HG03378 (cell line): Measurements from ENCODE around the gene PTCH1.
A peak's percentile ranks its signal among the peaks of the same experiment; 100 is the strongest.

ENCODE experiments used
- ATAC-seq: cut with Tn5 transposase; IDR thresholded peaks from one replicate; pipeline ENCODE4 v1.9.1; 2021; ENCODE audit warnings: mild to moderate bottlenecking, moderate library complexity; ENCODE audit not compliant: unreplicated experiment

The PTCH1 gene

DNA sequence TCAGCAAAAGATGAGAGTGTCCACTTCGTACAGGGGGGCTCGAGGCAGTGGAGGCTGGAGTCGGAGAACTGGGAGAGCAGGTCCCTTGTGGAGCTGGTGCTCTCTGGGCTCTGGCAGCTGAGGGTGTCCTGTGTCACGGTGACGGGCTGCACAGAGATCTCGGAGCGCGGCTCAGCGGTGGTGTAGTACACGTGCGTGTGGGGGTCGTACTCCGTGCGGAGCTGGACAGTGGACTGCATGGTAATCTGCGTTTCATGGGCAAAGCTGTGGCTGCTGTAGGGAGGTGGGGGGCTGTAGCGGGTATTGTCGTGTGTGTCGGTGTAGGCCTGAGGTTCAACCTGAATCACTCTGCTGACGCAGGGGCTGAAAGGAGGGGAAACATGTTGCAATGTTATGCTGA, 48.0 kb downstream of the PTCH1 start:
- ATAC-seq: no peak

DNA sequence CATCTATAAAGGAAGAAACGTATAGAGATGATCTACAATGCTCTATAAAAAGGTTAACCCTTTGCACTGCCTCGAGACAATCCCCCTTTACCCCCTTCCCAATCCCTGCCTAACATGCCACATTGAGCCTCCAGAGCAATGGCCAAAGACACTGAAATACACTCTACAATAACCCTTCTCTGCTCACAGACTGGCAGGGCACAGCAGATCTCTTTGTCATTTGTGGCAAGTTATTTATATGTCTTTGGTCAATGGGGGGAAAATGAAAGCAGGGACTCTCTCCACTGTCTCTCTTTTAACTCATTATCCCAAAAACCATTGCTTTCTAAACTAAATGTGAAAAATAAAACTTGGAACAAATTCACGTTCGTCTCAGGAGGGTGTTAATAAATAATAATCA, 51.7 kb downstream of the PTCH1 start:
- no peak for ATAC-seq

DNA sequence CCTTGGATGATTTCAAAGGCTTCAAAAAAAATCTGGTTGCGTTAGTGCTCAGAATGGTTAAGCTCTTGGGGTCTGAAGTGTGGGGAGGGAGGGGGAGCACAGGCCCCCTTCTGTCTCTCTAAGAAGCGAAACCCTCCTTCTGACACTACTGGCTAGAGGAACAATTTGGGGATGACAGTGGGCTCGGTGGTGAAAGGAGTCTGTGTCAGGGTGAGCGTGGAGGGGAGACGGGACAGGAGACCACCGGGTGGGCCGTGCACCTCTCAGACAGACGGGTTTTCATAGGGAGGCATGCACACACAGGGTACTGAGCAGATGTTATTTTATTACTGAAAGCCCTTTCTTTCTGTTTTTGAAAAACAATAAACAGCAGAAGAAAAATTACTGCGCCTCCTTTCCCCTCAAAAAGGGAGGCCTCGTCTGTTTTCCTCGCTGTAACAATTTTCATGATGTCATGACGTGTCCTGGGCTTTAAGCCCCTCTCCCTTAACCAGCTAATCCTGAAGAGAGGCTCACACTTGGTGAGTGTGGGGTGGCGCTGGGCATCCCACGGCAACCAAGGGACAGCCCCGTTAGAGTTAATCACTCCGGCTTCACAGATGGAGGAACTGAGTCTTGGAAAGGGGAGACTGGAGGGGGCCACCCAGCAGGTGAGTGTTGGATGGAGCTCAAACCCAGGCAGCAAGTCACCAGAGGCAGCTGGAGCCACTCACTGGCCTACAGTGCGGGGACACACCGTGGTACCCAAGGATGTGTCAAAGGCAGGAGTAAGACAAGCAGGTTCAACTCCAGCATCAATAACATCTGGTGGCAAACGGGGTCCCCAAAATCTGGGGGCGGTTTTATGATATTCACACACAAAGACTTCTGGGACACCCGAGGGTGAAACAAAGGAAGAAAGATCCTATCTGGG, 53.4 kb downstream of the PTCH1 start:
- ATAC-seq: no peak

DNA sequence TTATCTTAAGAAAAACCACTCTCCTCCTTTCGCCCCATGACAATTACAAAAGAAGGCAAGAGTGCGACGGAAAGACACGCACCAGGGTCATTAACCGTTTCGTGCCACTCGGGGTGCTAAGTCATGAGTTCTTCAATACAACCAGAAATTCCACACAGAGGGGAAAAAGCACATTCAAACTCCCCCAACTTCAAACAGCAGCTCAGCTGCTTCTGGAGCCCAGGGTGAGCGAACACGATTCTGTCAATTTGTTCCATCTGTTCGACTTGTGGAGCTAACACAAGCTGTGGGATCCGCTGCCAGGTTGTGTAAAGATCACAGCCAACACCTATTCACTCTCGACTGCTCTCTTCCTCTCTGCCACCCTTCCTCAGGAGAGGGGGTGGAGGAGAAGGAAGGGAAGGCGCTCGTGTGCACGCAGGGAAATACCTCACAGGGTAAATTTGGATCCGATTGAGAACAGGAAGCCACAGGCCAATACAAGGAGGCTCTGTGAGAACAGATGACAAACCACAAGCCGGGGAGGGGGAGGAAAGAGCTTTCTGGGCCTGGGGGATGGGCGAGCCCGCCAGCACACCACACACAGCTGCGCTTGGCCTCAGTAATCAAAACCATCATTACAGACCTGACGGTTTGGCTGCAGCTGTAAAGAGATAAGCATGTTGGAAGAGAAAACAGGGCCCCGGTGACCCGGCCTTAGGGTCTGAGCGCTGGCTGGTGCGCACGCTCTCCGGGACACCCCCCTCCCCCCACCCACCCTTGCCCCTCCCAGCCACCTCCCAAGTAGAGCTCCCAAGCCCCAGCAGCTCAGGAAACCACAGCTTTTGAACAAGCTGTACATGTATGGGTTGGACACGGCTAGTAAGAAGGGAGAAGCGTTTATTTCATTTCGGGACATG, 54.3 kb downstream of the PTCH1 start:
- ATAC-seq: peak; percentile 85

DNA sequence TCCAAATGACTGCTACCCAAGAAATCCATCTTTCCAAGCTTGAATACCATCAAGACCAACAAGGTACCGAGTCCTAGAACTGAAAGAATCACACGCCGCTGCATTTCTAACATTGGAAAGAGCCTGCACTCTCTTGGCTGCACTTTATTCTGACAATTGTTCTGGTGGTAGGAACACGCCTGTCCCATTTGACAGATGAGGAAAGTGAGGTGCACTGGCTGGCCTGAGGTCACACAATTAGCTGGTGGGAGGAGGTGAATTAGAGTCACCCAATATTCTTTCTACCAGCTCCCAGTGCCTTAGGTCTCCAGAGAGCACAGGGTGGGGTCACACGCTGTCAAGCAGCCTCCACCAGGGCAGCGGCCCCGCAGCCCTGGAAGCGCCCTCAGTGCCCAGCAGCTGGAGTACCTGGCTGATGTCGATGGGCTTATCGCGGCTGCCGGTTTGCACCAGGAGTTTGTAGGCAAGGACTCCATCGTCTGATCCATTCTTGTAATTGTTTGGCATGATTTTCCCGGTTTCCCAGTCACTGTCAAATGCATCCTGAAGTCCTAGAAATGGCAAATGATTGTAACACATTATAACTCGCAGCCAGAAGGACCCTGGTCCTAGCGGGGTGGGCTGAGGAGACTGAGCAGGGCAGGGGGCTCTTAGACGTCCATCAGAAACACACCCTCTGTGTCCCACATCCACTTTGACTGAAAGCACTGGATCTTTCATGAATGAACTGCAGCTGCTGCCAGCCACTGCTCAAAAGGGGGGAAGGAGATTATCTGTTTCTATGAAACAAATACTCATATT, 55.1 kb downstream of the PTCH1 start:
- ATAC-seq: no peak

DNA sequence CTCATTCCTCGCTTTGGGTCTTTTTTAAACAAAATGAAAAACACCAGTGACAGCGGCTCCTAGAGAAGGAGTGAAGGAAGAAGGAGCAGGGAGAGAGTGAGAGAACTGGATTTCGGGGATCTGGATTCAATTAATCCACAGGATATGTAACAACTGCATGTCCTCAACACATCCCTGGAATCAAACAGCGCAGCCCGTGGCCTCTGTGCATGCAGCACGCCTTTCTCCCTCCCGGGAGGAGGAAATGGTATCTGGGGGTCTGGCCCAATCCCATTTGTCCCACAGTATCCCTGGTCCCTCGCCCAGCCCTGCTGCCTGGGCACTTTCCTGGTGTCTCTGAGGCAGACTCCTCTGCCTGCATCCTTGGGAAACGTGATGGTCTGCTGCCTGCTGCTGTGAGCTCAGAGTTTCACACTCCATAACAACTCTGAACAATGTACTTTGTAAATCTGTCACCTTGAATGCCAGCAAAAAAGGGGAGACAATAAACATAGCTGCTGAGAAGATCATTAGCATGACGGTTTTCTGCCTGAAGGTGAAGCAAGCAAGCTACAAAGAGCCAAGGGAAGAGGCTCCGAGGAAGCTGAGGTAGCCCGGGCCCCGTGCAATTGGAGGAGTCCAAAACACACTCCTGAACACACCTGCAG, 56.1 kb downstream of the PTCH1 start:
- ATAC-seq: no peak

DNA sequence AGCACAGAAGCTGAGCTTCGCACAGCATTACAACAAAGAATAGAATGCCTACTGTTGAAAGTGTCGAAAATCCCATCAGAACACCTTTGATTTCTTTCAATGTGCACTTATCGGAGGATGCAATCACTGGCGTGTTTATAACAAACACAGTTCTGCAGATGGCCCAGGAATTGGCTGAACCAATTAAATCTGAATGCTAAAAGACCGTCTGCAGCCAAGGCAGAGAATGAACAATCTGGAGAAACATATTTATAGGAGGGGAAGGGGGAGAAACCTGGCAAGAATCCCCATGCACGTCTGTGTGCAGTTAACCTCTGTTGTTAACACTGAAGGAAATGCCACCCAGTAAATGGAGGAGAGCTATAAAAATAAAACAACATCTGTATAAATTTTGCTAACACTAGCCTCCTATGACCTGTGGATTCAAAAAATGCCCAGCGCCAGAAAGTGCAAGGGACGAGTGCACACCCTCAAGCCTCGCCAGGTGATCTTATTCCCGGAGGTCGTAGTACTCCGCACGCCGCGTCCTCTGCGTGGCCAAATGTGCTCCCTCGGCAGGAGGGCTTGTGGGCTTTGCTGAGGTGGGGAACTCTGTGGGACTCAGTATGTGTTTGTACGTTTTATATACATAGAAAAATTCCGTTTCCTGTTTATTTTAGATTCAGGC, 56.8 kb downstream of the PTCH1 start:
- no peak for ATAC-seq

DNA sequence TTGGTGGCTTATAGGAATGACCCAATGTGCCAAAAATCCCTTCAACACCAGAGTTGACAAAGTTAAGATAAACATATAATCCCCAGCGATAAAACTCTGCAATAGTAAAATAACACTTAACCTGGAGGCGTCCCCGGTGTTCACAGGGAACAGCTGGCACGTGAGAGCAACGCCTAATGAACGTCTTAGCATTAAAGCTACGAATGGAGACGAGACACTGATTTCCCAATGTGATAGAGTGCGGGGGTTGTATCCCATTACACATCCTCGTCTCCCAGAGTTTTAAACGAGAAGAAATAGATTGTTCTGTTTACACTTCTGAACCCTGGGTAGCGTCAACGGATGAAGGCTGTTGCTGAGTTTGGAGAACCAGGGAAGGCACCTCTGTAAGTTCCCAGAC, 57.6 kb downstream of the PTCH1 start:
- ATAC-seq: no peak

DNA sequence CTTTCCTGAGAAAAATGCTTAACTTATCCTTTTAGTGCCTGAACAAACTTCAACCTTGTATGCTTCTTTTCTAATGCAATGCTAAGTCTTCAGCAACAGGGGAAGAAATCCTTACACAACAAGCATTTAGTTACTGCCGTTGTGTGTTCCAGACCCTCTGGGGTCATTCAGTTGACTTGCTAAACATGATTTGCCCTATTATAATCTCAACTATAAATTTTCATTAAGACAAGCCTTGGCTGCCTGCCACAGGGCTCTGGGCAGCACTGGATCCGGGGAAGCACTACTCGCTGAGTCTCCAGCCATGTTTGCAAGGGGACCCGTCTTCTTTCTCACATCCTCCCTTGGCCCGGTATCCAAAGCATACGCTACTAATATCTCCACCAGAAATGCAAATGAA, 58.1 kb downstream of the PTCH1 start:
- ATAC-seq: no peak

DNA sequence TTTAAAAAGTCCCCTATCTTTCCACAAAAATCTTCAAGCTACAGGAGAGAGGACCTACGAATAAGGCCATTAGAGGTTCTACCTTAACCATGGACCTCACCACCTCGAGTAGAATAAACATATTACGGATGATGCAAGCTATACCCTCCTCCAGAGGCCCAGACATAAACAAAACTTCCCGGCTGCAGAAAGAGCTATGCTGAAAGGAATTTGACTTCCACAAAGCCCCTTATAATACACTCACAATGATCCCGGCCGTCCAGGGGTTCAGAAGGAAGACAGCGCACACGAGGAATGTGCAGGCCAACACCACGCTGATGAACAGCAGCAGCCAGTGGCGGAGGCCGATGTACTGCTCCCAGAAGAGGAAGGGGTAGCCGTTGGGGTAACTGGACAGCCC, 59.0 kb downstream of the PTCH1 start:
- ATAC-seq: no peak

DNA sequence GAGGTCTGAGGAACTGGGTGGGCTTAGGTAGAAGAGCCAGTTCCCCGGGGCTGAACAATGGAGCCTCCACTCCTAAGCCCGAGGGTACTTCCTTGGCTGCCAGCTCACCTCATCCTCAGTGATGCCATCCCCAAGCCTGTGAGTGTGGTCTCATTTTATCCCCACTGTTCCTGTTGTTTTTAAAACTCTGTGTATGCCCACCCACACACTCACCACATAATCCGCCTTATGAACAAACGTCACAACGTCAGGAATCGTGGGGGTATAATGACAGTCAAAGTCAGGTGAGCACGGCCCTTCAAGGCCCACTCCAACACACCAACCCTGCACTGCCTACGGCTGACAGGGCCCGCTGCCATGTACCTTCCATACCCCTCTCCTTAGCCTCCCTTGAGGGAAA, 61.1 kb downstream of the PTCH1 start:
- ATAC-seq: no peak

DNA sequence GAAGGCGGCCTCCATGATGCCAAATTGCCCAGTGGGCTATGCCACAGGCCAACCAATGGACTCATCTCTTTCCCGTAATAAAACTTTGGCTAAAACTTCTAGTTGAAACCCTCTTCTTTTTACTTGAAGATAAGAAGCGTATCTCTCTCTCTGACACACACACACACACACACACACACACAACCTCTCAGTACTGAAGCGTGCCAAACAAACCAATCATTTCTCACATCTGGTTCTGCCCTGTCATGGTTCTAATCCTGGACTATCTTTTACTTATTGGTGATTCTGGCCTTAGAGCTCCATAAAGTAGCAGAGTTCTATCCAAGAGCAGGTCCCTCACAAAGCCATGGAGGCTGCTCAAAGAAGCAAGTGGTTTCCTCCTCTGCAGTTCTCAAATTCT, 64.6 kb downstream of the PTCH1 start:
- ATAC-seq: no peak

DNA sequence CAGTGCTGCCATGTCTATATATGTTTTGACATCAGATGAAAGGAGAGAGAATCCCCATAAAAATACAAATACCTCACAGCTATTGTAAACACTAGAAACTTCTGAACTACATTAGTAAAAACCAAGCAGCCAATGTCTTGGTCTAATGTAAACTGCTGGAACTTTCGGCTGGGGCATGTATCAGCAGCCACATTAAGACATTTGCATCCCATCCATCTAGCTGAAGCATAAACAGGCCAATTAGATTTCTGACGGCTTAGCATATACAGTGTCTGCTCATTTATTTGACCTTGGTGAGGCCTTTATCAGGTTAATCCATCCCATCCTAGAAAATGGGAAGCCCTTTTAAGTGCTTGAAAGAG, 65.7 kb downstream of the PTCH1 start:
- ATAC-seq: no peak

DNA sequence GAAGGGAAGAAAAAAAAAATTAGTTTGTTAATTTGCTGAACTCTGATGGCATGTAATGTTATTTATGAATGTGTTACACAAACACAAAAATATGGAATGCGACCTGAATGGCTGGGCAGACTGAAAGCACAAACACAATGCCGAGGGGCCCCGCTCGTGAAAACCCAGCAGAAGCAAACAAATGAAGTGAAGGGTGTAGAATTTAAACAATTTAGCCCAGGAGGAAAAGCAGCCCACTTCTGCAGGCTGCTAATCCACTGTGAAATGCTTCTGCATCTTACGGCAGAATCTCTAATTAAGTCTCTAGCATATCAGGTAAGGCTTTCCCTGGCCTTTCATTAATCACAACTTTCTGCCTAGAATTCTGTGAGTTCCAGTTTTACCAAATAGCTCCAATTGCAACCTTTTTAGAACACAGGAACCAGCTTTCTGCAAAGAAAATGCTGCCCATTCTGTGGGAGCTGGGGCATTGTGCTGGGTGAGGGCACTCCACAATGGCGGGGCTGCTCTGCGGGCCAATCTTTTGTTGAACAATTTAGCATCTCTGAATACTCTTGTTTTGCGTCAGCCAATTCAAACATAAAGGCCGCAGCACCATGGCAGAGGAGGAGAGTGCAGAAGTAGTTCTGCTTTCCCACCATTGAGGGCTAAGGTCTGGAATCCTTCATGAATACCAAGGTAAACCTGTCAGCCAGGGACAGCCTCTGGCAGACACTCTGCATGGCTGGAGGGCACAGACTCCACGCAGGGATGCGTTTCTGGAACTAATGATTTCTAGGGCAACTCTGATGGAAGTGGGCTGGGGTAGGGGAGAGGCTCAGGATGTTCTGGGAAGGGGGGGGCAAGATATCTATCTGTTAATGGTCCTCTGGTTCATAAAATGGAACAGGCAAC, 66.4 kb downstream of the PTCH1 start:
- ATAC-seq: no peak

DNA sequence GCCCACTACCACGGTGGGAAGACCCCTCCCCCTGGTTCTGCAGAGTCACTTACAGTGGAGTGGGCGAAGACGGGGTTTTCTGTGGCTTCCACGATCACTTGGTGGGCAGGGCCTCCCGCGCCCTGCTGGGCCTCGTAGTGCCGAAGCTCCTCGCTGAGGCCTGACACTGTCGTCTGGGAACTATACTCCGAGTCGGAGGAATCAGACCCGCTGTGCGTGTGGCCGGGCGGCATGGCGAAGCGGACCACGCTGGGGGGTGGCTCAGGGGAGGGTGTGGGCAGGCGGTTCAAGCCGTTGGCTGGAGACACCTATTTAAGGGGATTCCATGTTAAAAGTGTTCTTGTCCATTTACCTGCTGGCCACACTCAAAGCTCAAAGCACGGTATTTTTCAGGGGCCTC, 67.8 kb downstream of the PTCH1 start:
- no peak for ATAC-seq

DNA sequence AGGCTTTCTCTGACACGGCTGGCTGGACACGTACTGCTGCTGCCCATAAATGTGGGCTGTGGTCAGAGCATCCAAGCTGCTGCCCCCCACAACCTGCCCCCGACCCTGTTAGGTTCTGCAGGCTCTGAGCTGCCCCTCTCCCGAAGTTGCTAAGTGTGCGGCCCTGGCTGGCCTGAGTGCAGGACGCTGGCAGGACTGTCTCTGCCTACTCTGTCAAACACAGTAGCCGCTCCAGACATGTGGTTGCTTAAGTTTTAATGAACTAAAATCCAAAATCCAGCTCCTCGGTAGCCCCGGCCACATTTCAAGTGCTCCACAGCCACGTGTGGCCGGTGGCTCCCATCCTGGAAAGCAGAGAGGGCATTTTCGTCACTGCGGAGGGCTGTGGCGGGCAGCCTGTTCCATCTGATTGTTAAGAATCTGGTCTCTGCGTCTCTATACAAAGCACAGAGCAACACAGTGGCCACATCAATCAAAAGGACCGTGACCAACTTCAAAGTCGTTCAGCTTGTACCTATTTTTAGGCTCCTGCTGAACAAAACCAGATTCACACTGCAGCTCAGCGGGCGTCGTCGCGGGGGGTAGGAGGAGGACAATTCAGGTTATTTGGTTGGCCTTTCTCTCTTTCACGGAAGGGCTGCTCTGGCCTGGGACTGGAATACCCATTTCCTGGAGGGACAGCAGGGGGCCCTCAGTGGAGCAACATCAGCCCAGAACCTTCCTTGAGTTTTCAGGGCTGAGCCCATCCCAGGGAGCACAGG, 68.9 kb downstream of the PTCH1 start:
- no peak for ATAC-seq

DNA sequence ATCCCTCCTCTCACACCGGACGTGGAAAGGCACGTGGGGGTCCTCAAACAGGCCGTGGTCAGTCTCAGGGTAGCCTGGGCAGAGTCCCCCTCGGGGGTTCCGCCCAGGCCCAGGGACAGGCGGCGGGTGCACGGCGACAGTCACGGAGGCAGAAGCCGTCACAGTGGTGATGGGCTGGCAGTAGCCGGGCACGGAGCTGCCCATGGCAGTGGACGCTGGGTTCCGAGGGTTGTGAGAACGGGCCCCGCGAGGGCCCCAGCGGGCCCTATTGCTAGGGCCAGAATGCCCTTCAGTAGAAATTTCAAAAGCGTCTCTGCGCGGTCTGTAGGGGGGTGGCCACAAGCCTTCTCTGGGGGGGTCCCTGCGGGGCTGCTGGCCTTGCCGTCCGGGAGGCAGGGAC, 69.8 kb downstream of the PTCH1 start:
- no peak for ATAC-seq

DNA sequence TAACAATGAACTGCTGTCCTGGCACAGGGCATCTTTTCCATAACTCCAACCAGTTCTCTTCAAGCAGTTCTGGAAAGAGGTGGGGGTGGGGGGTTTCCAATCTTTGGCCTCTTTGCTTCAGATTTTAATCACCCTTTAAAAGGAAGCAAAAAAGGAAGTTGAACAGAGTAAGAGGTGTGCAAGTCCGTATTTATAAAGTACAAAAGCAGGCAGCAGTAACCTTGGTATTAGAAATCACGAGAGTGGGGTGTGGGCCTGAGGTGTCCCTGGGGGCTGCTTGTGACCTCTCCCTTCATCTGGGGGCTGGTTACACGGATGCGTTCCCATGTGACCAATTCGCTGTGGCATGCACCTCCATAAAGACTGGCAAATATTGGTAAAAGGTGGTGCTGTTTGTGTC, 70.5 kb downstream of the PTCH1 start:
- no peak for ATAC-seq
